Prostate gland (tissue), 2 donors: ENCODE measurements around the gene PNPLA7. TPM values are rescaled to one million over a fixed set of nuclear protein-coding genes. Genes with fewer than 3 reads are reported as not detected.

Experiments
- DNase-seq: peaks from one replicate; pipeline ENCODE4 v3.0.0-alpha.2; 2019; ENCODE audit warnings: low spot score
- H3K27ac ChIP-seq, 2 donors: fragments of 200-600 bp; sonication (generic); 2 replicates each; pipeline ENCODE4 v1.5.1; 2017 to 2019
- H3K27me3 ChIP-seq: fragments of 200-600 bp; sonication (generic); replicated peaks from 2 replicates; pipeline ENCODE4 v1.5.1; 2019; ENCODE audit not compliant: insufficient read depth
- H3K36me3 ChIP-seq, 2 donors: fragments of 200-600 bp; sonication (generic); 1 replicate in 1 of 2; 2 replicates in 1 of 2; pipeline versions ENCODE4 v1.5.1 to v1.8.1; 2017 to 2019
- H3K4me1 ChIP-seq: fragments of 200-600 bp; sonication (generic); replicated peaks from 2 replicates; pipeline ENCODE4 v1.5.1; 2019
- H3K4me3 ChIP-seq, 2 donors: fragments of 200-600 bp; sonication (generic); 2 replicates each; pipeline ENCODE4 v1.5.1; 2017 to 2019
- H3K9me3 ChIP-seq: fragments of 200-600 bp; sonication (generic); 2 replicates; pipeline ENCODE4 v1.5.1; 2017
- POLR2A ChIP-seq: fragments of 450-650 bp; IDR thresholded peaks from one replicate; pipeline ENCODE4 v1.6.1; 2016; ENCODE audit warnings: antibody characterized with exemption, mild to moderate bottlenecking
- POLR2AphosphoS5 ChIP-seq: sonication (generic); formaldehyde crosslinking; IDR thresholded peaks from one replicate; pipeline ENCODE4 v1.6.1; 2017; ENCODE audit warnings: antibody characterized with exemption
- WGBS: methylation state at CpG from one replicate; pipeline ENCODE4 v1.1.5; 2018; 5-methylcytosine and 5-hydroxymethylcytosine counted together
- intact Hi-C: fragments of 100-400 bp; cut with DNase I; formaldehyde crosslinking; loops from one replicate; pipeline ENCODE4 v1.14.2; 2022
- total RNA-seq, 2 donors: library from RNA; depleted of rRNA; stranded (reverse); fragments of >200 nt; gene quantifications; one replicate each; pipeline ENCODE4 v1.1.0, GENCODE V29; 2016
- TF ChIP-seq, protein P1 (sequence below), 4 experiments: fragments of 200-600 bp in 2 of 4; fragments of 450-650 bp in 2 of 4; sonication (generic) in 2 of 4; IDR thresholded peaks; 1 replicate in 3 of 4; 2 replicates in 1 of 4; pipeline ENCODE4 v1.5.1; 2016 to 2019; ENCODE audit warnings: antibody characterized with exemption in 4 of 4, mild to moderate bottlenecking in 2 of 4, moderate library complexity in 2 of 4

The PNPLA7 gene
- total RNA-seq, 2 donors from 2014 or later = 34.2 to 64.3 TPM

DNA sequence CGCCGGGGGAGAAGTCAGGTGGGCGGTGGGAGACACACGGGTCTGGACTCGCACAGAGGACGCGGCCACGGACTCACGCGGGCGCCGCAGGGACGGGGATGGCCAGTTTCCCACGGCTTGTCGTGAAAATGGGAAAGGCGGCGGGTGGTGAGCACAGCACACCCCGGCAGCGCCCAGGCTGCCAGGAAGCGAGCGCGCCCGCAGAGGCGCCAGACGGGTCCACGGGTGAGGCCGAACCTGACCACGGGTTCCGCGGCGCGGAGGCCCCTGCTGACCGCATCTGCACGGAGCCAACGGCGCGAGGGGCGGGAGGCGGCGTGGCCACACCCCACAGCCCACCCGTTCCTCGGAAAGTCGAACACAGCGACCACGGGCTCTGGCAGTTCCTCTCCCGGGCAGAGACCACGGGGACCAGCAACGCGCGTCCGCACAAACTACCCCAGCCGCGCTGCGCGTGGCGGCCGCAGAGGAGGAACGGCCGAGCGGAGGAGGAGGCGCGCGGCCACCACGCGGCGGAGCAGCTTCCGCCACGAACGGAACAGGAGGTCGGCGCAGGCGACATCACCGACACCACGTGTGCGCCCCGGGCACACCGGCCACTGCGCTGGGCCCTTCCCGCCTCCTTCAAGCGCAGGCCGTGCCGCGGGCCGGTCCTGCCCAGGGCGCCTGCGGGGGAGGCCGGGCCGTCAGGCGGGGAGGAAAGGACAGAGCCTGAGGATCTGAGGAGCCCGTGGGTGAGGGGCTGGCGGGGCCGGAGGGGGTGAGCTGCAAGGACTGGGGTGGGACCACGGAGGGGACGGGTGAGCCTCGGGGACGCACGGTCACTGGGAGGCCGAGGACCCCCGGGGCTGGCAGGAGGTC, 132.8 kb downstream of the PNPLA7 start:
- Histone ChIP-seq H3K4me3 (peak overlapping the region; percentile 1 to 15), H3K4me1 (no peaks in the 10 kb centered on the region), H3K36me3 (no peaks in the 10 kb centered on the region), H3K9me3 (no peaks in the 10 kb centered on the region), H3K27ac (no peak overlapping the region), H3K27me3 (no peaks in the 10 kb centered on the region)
- TF ChIP-seq POLR2AphosphoS5 (no peak), POLR2A (no peak)
- TF ChIP-seq, protein P1, sequence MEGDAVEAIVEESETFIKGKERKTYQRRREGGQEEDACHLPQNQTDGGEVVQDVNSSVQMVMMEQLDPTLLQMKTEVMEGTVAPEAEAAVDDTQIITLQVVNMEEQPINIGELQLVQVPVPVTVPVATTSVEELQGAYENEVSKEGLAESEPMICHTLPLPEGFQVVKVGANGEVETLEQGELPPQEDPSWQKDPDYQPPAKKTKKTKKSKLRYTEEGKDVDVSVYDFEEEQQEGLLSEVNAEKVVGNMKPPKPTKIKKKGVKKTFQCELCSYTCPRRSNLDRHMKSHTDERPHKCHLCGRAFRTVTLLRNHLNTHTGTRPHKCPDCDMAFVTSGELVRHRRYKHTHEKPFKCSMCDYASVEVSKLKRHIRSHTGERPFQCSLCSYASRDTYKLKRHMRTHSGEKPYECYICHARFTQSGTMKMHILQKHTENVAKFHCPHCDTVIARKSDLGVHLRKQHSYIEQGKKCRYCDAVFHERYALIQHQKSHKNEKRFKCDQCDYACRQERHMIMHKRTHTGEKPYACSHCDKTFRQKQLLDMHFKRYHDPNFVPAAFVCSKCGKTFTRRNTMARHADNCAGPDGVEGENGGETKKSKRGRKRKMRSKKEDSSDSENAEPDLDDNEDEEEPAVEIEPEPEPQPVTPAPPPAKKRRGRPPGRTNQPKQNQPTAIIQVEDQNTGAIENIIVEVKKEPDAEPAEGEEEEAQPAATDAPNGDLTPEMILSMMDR (IDR thresholded peaks at IDR 0.05) = no peak
- intact Hi-C loops = no loop called here
- WGBS = 83% methylated on average over 97 of the region's 99 CpGs
- DNase-seq = no peak

DNA sequence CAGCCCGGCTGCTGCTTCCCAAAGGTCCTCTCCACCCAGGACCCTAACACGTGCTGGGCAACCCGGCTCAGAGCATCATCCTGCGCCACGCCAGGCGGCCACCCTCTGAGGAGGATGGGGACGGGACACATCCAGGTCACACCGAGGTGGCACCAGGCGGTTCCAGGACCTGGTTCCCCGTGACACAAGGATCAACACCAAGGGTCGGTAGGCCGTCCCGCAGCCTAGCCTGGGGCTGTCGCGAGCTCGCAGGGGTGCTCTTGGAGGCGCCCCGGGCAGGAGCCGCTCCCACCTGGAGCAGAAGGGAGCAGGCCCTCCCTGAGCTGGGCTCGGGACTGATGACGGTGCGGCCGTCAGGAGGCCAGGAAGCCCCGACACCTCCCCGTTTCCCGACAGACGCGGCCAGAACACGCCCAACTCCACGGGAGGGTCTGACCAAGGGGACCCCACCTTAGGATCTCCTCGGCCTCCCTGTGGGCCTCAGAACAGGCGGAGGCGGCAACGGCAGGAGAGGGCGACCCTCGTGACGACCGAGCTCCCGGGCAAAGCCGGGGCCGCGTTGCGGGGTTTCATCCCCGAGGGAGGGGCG, 133.5 kb downstream of the PNPLA7 start:
- Histone ChIP-seq H3K27ac (no peak overlapping the region), H3K4me3 (no peak overlapping the region), H3K9me3 (no peaks in the 10 kb centered on the region), H3K4me1 (no peaks in the 10 kb centered on the region), H3K36me3 (no peaks in the 10 kb centered on the region), H3K27me3 (no peaks in the 10 kb centered on the region)
- no peak for DNase-seq
- intact Hi-C loops = no loop called here
- TF ChIP-seq POLR2AphosphoS5 (no peak), POLR2A (no peak)
- TF ChIP-seq, protein P1 (IDR thresholded peaks at IDR 0.05) = no peak
- WGBS = 86% methylated on average over 45 of the region's 45 CpGs

DNA sequence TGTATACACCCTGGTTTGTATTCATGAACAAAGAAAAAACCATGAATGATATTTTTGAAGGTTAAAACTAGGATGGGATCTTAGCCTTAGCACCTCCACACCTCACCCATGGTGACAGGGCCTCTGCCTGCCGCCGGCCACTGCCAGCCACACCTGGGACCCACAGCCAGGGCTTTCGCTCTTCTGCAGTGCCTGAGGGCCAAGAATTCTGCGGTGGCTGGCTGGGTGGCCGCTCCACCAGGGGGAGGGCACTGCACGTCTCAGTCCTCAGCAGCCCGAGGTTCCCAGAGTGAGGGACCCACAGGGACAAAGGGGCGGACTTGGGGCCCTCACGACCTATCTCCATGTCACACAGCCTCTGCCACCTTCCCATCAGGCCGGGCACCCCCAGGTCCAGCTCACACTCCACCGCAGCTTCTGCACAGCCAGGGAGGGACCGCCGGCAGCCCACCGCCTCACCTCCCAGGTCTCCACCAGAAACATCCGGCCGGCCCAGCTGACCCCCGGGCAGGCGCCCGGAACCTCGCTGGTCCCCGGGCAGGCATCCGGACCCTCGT, 134.1 kb downstream of the PNPLA7 start:
- no peaks in the 10 kb centered on the region for H3K36me3 ChIP-seq
- H3K4me1 ChIP-seq = no peaks in the 10 kb centered on the region
- no peaks in the 10 kb centered on the region for H3K9me3 ChIP-seq
- no peak for TF ChIP-seq POLR2A
- TF ChIP-seq, protein P1 (IDR thresholded peaks at IDR 0.05) = no peak
- TF ChIP-seq POLR2AphosphoS5 = no peak
- WGBS = 93% methylated on average over 23 of the region's 23 CpGs
- H3K27me3 ChIP-seq = no peaks in the 10 kb centered on the region
- no peak overlapping the region for H3K27ac ChIP-seq
- intact Hi-C loops = no loop called here
- H3K4me3 ChIP-seq = no peak overlapping the region
- DNase-seq = no peak

DNA sequence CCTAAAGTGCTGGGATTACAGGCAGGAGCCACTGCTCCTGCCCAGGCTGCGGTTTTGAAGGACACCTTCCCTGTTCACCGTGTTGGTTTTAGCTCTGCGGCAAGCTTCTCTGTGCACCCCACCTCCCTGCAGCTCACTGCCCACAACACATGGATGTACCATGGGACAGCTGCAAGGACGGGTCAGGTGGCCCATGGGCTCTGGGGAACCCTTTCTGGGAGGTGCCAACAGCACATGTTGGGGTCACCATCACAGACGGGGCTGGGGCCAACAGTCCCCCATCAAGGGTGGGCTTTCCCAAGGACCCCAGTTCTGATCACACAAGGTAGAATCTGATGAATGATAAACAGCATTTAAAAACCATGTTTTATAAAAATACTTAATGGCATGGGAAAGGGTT, 134.8 kb downstream of the PNPLA7 start:
- TF ChIP-seq POLR2A (no peak), POLR2AphosphoS5 (no peak)
- TF ChIP-seq, protein P1 (IDR thresholded peaks at IDR 0.05) = no peak
- DNase-seq = no peak
- Histone ChIP-seq H3K27me3 (no peaks in the 10 kb centered on the region), H3K36me3 (no peaks in the 10 kb centered on the region), H3K4me1 (no peaks in the 10 kb centered on the region), H3K9me3 (no peaks in the 10 kb centered on the region), H3K27ac (no peak overlapping the region), H3K4me3 (no peak overlapping the region)
- intact Hi-C loops = no loop called here
- 94% methylated on average over 5 of the region's 5 CpGs for WGBS
